AG04450 (cell line): ENCODE measurements around the gene MALT1. TPM values are rescaled to one million over a fixed set of nuclear protein-coding genes. Genes with fewer than 3 reads are reported as not detected.

Source experiments
- CTCF ChIA-PET: fragments of 300-600, 350-600 bp; formaldehyde crosslinking; extraction: SDS; loops from one replicate; lab custom pipeline; 2022; ENCODE audit warnings: antibody characterized with exemption, inconsistent platforms; lab: Charles Lee
- POLR2A ChIA-PET: fragments of 350-600 bp; formaldehyde crosslinking; extraction: SDS; loops from one replicate; lab custom pipeline; 2021; ENCODE audit warnings: antibody characterized with exemption, inconsistent platforms; lab: Yijun Ruan, JAX
- DNase-seq: peaks from one replicate; pipeline ENCODE4 v3.0.0-alpha.2; 2011; ENCODE audit warnings: low read depth, low spot score
- H3K27ac ChIP-seq: one replicate; pipeline ENCODE4 v1.5.1; 2012; ENCODE audit warnings: low read depth, low read length, control low read depth
- H3K27me3 ChIP-seq: one replicate; pipeline ENCODE4 v1.6.0; 2012; ENCODE audit warnings: low read length; ENCODE audit not compliant: control insufficient read depth, insufficient read depth
- H3K4me3 ChIP-seq: 2 replicates; pipeline ENCODE4 v1.5.1; 2011; ENCODE audit warnings: mild to moderate bottlenecking, low read depth, low read length, control low read depth
- H3K9me3 ChIP-seq: 2 replicates; pipeline ENCODE4 v1.5.1; 2012; ENCODE audit warnings: low read length; ENCODE audit not compliant: control insufficient read depth, insufficient read depth
- polyA minus RNA-seq: library from RNA; depleted of rRNA, polyadenylated mRNA; stranded (reverse); fragments of >200 nt; gene quantifications from 2 replicates; pipeline ENCODE4 v1.2.3, GENCODE V29; 2011; rRNA and poly(A)+ RNA removed
- polyA plus RNA-seq: library from polyadenylated mRNA; depleted of rRNA; stranded (reverse); fragments of >200 nt; gene quantifications from 2 replicates; pipeline ENCODE4 v1.2.3, GENCODE V29; 2011; rRNA removed
- TF ChIP-seq, protein P1 (sequence below): IDR thresholded peaks from 2 replicates; pipeline ENCODE4 v1.5.1; 2011; ENCODE audit warnings: low read depth, low read length, control low read depth, inconsistent platforms

MALT1 gene
- polyA plus RNA-seq (17.4 and 24.3 TPM in 2 replicates), polyA minus RNA-seq (14.6 and 25.2 TPM in 2 replicates)

GRCh38 chr18:58671111-58671631 is at the start of gene MALT1:
Gene MALT1 (plus strand): TSS chr18:58671465. CDS start chr18:58671644, 179 bp downstream.
- ChIA-PET CTCF (interaction anchor here (0.6 to 1.0 kb wide), 4 partner anchors 22 to 88 kb away, joined by 3 to 5 read pairs (median 3); no protein-coding TSS in a partner anchor), POLR2A (interaction anchor here (0.6 to 2.4 kb wide), 14 partner anchors 17 to 405 kb away, joined by 3 to 20 read pairs (median 4); no protein-coding TSS in a partner anchor)
- Histone ChIP-seq H3K27me3 (no peaks in the 10 kb centered on the region), H3K4me3 (peak within 1 kb of the TSS; percentile 74), H3K27ac (peak within 1 kb of the TSS; percentile 77), H3K9me3 (no peaks in the 10 kb centered on the region)
- peak; percentile 65 for DNase-seq
- TF ChIP-seq, protein P1, sequence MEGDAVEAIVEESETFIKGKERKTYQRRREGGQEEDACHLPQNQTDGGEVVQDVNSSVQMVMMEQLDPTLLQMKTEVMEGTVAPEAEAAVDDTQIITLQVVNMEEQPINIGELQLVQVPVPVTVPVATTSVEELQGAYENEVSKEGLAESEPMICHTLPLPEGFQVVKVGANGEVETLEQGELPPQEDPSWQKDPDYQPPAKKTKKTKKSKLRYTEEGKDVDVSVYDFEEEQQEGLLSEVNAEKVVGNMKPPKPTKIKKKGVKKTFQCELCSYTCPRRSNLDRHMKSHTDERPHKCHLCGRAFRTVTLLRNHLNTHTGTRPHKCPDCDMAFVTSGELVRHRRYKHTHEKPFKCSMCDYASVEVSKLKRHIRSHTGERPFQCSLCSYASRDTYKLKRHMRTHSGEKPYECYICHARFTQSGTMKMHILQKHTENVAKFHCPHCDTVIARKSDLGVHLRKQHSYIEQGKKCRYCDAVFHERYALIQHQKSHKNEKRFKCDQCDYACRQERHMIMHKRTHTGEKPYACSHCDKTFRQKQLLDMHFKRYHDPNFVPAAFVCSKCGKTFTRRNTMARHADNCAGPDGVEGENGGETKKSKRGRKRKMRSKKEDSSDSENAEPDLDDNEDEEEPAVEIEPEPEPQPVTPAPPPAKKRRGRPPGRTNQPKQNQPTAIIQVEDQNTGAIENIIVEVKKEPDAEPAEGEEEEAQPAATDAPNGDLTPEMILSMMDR, result no peak

GRCh38 chr18:58624011-58624410 is 47.3 kb upstream of the MALT1 start:
- Histone ChIP-seq H3K27me3 (no peaks in the 10 kb centered on the region), H3K9me3 (no peaks in the 10 kb centered on the region), H3K27ac (no peak overlapping the region), H3K4me3 (no peak overlapping the region)
- POLR2A ChIA-PET, result interaction anchor here (1.1 kb wide), 1 partner anchor 16 kb away, joined by 3 read pairs; no protein-coding TSS in a partner anchor
- CTCF ChIA-PET, result interaction anchor here (0.7 kb wide), 1 partner anchor 197 kb away, joined by 3 read pairs; no protein-coding TSS in a partner anchor
- TF ChIP-seq, protein P1, result no peak
- no peak for DNase-seq

DNA sequence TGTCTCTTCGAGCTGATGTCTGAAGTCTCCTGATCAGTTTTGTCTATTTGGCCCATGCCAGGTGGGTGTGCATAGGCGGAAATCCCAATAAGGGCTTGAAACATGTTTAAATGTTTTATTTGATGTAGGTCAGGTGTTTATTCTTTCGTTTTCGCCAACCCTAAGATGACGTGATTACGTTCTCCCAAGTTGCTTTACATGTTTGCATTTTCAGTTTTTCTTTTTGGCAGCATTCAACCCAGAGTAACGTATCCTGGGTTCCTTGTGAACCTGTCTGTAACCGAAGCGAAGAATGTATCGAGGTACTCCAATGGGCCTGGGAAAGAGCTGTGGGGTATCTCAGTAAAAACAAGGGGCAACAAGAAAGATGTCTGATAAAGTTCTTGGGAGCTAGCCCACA is 45.4 kb upstream of the MALT1 start:
- TF ChIP-seq, protein P1, result no peak
- Histone ChIP-seq H3K4me3 (no peak overlapping the region), H3K9me3 (no peaks in the 10 kb centered on the region), H3K27ac (no peak overlapping the region), H3K27me3 (no peaks in the 10 kb centered on the region)
- DNase-seq, result no peak
- ChIA-PET POLR2A (no interaction called here), CTCF (no interaction called here)

GRCh38 chr18:58630071-58630470 is 41.2 kb upstream of the MALT1 start:
- POLR2A ChIA-PET, result no interaction called here
- CTCF ChIA-PET, result no interaction called here
- H3K9me3 ChIP-seq, result no peaks in the 10 kb centered on the region
- TF ChIP-seq, protein P1, result no peak
- H3K4me3 ChIP-seq, result no peak overlapping the region
- DNase-seq, result no peak
- no peak overlapping the region for H3K27ac ChIP-seq
- no peaks in the 10 kb centered on the region for H3K27me3 ChIP-seq

DNA sequence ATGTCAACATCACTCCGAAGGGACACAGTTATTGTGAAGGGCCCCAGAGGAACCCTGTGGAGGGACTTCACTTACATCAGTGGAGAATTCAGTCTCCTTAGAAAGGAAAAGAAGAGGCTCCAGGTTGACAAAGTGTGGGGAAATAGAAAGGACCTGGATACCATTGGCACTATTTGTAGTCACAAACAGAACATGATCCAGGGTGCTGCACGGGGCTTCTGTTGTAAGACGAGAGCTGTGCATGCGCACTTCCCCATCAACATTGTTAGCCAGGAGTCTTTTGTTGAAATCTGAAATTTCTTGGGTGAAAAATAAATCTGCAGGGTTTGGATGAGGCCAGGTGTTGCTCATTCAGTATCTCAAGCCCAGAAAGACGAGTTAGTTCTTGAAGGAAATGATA is 40.0 kb upstream of the MALT1 start:
- Histone ChIP-seq H3K4me3 (no peak overlapping the region), H3K9me3 (no peaks in the 10 kb centered on the region), H3K27me3 (no peaks in the 10 kb centered on the region), H3K27ac (no peak overlapping the region)
- POLR2A ChIA-PET, result no interaction called here
- TF ChIP-seq, protein P1, result no peak
- CTCF ChIA-PET, result no interaction called here
- DNase-seq, result no peak
